HAP-1 (cell line): ENCODE measurements around the gene ACOX3.
"Not testable (repeated sequence)": the region's sequence is repeated elsewhere in the genome, so short reads cannot be mapped to it uniquely, and the experiment has no call there.

Experiments
- DNase-seq, 2 experiments: peaks; one replicate each; pipeline ENCODE4 v3.0.0-alpha.2; 2016 to 2020; ENCODE audit warnings: low spot score in 2 of 2
- H3K27me3 ChIP-seq: fragments of 250-450 bp; sonication (Bioruptor Pico); 2 replicates; pipeline ENCODE4 v1.5.1; 2020; ENCODE audit warnings: low read depth, mild to moderate bottlenecking, moderate library complexity
- H3K36me3 ChIP-seq: fragments of 250-450 bp; sonication (Bioruptor Pico); replicated peaks from 2 replicates; pipeline ENCODE4 v1.5.1; 2020; ENCODE audit warnings: mild to moderate bottlenecking
- H3K4me1 ChIP-seq: fragments of 250-450 bp; sonication (Bioruptor Pico); 2 replicates; pipeline ENCODE4 v1.5.1; 2020; ENCODE audit warnings: mild to moderate bottlenecking
- H3K4me3 ChIP-seq: fragments of 250-450 bp; sonication (Bioruptor Pico); 2 replicates; pipeline ENCODE4 v1.5.1; 2020; ENCODE audit warnings: mild to moderate bottlenecking, moderate library complexity
- H3K9me3 ChIP-seq: fragments of 250-450 bp; sonication (Bioruptor Pico); 2 replicates; pipeline ENCODE4 v1.5.1; 2020; ENCODE audit warnings: mild to moderate bottlenecking, moderate library complexity
- in situ Hi-C: fragments of 300-500 bp; cut with MboI; formaldehyde crosslinking; loops from 3 replicates; pipeline ENCODE4 v1.14.3; 2020; ENCODE audit warnings: low sequenced_read_pairs, inconsistent platforms, mixed read lengths

Gene ACOX3

GRCh38 chr4:8391071-8391470 is 49.5 kb downstream of the ACOX3 start:
- Histone ChIP-seq H3K27me3 (no peaks in the 10 kb centered on the region), H3K4me3 (no peak overlapping the region), H3K36me3 (no peaks in the 10 kb centered on the region), H3K9me3 (no peaks in the 10 kb centered on the region), H3K4me1 (peaks cover 6% of the 10 kb centered on the region; the same call in 1 of the 2 replicates)
- DNase-seq, result no peak
- in situ Hi-C loops, result no loop called here

GRCh38 chr4:8390577-8390976 is 49.9 kb downstream of the ACOX3 start:
- H3K36me3 ChIP-seq, result no peaks in the 10 kb centered on the region
- no peaks in the 10 kb centered on the region for H3K9me3 ChIP-seq
- no peak for DNase-seq
- in situ Hi-C loops, result no loop called here
- no peak overlapping the region for H3K4me3 ChIP-seq
- H3K27me3 ChIP-seq, result no peaks in the 10 kb centered on the region
- H3K4me1 ChIP-seq, result peaks cover 6% of the 10 kb centered on the region; the same call in 1 of the 2 replicates

DNA sequence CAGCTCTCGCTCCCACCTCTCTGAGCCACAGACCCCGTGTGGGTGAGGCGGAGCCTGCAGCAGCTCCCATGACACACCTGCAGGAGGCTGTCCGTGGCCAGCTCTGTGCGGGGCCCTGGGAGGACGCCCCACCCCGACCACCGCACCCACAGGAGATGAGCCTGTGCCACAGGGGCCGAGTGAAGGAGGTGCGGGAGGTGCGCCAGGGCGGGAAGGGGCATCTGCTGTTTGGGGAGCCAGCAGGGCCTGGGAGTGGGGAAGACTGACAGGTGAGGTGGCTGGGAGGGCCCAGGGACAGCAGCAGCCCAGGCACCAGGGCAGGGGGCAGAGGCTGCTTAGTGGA is 52.0 kb downstream of the ACOX3 start:
- 0 out of 2 replicates have a peak, but pooled peaks cover 3% of the 10 kb centered on the region for H3K4me1 ChIP-seq
- no peak overlapping the region for H3K4me3 ChIP-seq
- in situ Hi-C loops, result no loop called here
- H3K27me3 ChIP-seq, result no peaks in the 10 kb centered on the region
- H3K9me3 ChIP-seq, result no peaks in the 10 kb centered on the region
- no peak for DNase-seq
- H3K36me3 ChIP-seq, result no peaks in the 10 kb centered on the region

- H3K9me3 ChIP-seq, result no peaks in the 10 kb centered on the region
- no peaks in the 10 kb centered on the region for H3K36me3 ChIP-seq
- no peaks in the 10 kb centered on the region for H3K4me1 ChIP-seq
- H3K4me3 ChIP-seq, result no peak overlapping the region
- no peak for DNase-seq
- no peaks in the 10 kb centered on the region for H3K27me3 ChIP-seq
- in situ Hi-C loops, result no loop called here
These were observed 52.7 kb downstream of the ACOX3 start for GRCh38 chr4:8387615-8388527.

- in situ Hi-C loops, result no loop called here
- Histone ChIP-seq H3K27me3 (no peaks in the 10 kb centered on the region), H3K36me3 (no peaks in the 10 kb centered on the region), H3K9me3 (no peaks in the 10 kb centered on the region), H3K4me3 (no peak overlapping the region), H3K4me1 (no peaks in the 10 kb centered on the region)
- DNase-seq, result no peak
These were observed 53.3 kb downstream of the ACOX3 start for GRCh38 chr4:8387194-8387593.

- in situ Hi-C loops, result no loop called here
- Histone ChIP-seq H3K36me3 (no peaks in the 10 kb centered on the region), H3K4me1 (no peaks in the 10 kb centered on the region), H3K27me3 (no peaks in the 10 kb centered on the region), H3K4me3 (no peak overlapping the region), H3K9me3 (no peaks in the 10 kb centered on the region)
- no peak for DNase-seq
These were observed 53.8 kb downstream of the ACOX3 start for GRCh38 chr4:8386731-8387130.

GRCh38 chr4:8386131-8386530 is 54.4 kb downstream of the ACOX3 start:
- H3K4me3 ChIP-seq, H3K9me3 ChIP-seq, H3K27me3 ChIP-seq, DNase-seq, in situ Hi-C loops, H3K36me3 ChIP-seq, H3K4me1 ChIP-seq: not testable (repeated sequence)

DNA sequence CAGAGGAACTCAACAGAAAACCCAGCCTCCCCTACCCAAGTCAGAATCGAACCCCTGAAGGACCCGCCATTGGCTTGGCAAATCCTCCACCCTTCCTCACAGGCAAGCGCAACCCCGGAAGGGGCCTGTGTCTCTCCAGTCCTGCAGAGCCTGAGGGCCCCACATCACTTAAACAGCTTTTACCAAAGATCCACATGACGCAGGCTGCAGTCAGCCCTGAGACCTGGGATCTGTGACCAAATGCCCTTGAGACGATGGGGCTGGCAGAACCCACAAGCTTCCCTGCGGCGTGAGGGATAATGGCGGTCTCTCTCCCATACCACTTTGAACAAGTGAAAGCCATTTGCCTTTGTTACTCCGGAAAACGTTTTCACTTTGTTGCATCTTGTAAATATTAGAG is 54.9 kb downstream of the ACOX3 start:
- Histone ChIP-seq H3K27me3 (no peaks in the 10 kb centered on the region), H3K36me3 (no peaks in the 10 kb centered on the region), H3K4me1 (no peaks in the 10 kb centered on the region), H3K9me3 (no peaks in the 10 kb centered on the region), H3K4me3 (no peak overlapping the region)
- no peak for DNase-seq
- in situ Hi-C loops, result no loop called here

- Histone ChIP-seq H3K4me1 (no peaks in the 10 kb centered on the region), H3K4me3 (no peak overlapping the region), H3K27me3 (no peaks in the 10 kb centered on the region), H3K9me3 (no peaks in the 10 kb centered on the region), H3K36me3 (no peaks in the 10 kb centered on the region)
- no peak for DNase-seq
- in situ Hi-C loops, result no loop called here
These were observed 55.4 kb downstream of the ACOX3 start for GRCh38 chr4:8385106-8385505.

DNA sequence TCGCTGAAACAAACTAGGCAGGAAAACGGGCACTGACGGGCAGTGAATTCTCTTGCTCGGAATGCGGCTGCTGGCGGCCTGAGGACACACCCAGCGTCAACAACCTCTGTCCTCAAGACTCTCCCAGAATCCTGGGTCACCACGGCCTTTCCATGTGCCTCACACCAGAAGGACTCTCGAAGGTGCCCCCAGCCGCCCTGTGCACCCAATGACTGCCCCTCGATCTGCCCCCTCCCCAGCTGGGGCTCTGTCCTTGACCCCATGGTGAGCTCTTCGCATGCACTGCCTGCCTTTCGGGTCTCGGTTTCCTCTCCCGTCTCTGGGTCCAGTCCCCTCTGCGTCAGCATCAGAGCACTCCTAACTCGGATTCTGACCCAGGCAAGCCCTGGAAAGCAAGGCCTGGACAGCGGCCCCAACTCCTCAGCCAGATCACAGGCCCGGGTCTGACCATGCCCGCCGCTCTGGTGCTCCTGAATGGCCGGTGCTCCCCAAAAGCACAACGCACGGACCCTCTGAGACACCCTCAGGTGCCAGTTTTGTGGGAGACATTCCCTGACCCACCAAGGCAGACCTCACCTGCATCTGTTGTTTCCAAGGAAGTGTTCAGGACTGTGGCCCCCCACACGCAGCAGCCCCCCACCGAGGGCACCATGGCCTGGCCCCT is 56.0 kb downstream of the ACOX3 start:
- no peaks in the 10 kb centered on the region for H3K9me3 ChIP-seq
- no peak for DNase-seq
- in situ Hi-C loops, result no loop called here
- no peak overlapping the region for H3K4me3 ChIP-seq
- H3K27me3 ChIP-seq, result no peaks in the 10 kb centered on the region
- H3K36me3 ChIP-seq, result no peaks in the 10 kb centered on the region
- H3K4me1 ChIP-seq, result no peaks in the 10 kb centered on the region

GRCh38 chr4:8383451-8384160 is 56.9 kb downstream of the ACOX3 start:
- no peak for DNase-seq
- Histone ChIP-seq H3K9me3 (no peaks in the 10 kb centered on the region), H3K4me3 (no peak overlapping the region), H3K27me3 (no peaks in the 10 kb centered on the region), H3K36me3 (no peaks in the 10 kb centered on the region), H3K4me1 (no peaks in the 10 kb centered on the region)
- in situ Hi-C loops, result no loop called here

GRCh38 chr4:8383016-8383415 is 57.5 kb downstream of the ACOX3 start:
- in situ Hi-C loops, result no loop called here

GRCh38 chr4:8381814-8382581 is 58.5 kb downstream of the ACOX3 start:
- DNase-seq, result no peak
- H3K4me1 ChIP-seq, result no peaks in the 10 kb centered on the region
- in situ Hi-C loops, result no loop called here

More at GRCh38 chr4:8383016-8383415, 57.5 kb downstream of the ACOX3 start:
- no peaks in the 10 kb centered on the region for H3K9me3 ChIP-seq
- no peaks in the 10 kb centered on the region for H3K4me1 ChIP-seq
- no peak overlapping the region for H3K4me3 ChIP-seq
- no peaks in the 10 kb centered on the region for H3K36me3 ChIP-seq
- no peaks in the 10 kb centered on the region for H3K27me3 ChIP-seq
- DNase-seq, result no peak

More at GRCh38 chr4:8381814-8382581, 58.5 kb downstream of the ACOX3 start:
- no peak overlapping the region for H3K4me3 ChIP-seq
- H3K36me3 ChIP-seq, result no peaks in the 10 kb centered on the region
- no peaks in the 10 kb centered on the region for H3K27me3 ChIP-seq
- H3K9me3 ChIP-seq, result no peaks in the 10 kb centered on the region
